Fibroblast of the aortic adventitia (primary cell): Measurements from ENCODE around the gene ERICH4. TPM values are rescaled to one million over a fixed set of nuclear protein-coding genes. Genes with fewer than 3 reads are reported as not detected.

Source experiments
- DNase-seq: peaks from one replicate; pipeline ENCODE4 v3.0.0-alpha.2; 2010; ENCODE audit warnings: low read depth
- H3K4me3 ChIP-seq: 2 replicates; pipeline ENCODE4 v1.5.1; 2011; ENCODE audit warnings: low read depth, mild to moderate bottlenecking, control low read depth, low read length, moderate library complexity
- total RNA-seq: library from RNA; depleted of rRNA; stranded (reverse); fragments of >200 nt; gene quantifications from 2 replicates; pipeline ENCODE4 v1.2.3, GENCODE V29; 2012; ENCODE audit warnings: low replicate concordance
- TF ChIP-seq, protein P1 (sequence below): IDR thresholded peaks from 2 replicates; pipeline ENCODE4 v1.5.1; 2011; ENCODE audit warnings: mild to moderate bottlenecking, low read length, control low read depth, inconsistent platforms; ENCODE audit not compliant: insufficient read depth

The ERICH4 gene, protein sequence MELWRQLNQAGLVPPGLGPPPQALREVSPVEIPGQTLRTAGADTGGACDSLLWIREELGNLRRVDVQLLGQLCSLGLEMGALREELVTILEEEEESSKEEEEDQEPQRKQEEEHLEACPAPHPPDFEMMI
- not detected in 2 replicates for total RNA-seq

DNA sequence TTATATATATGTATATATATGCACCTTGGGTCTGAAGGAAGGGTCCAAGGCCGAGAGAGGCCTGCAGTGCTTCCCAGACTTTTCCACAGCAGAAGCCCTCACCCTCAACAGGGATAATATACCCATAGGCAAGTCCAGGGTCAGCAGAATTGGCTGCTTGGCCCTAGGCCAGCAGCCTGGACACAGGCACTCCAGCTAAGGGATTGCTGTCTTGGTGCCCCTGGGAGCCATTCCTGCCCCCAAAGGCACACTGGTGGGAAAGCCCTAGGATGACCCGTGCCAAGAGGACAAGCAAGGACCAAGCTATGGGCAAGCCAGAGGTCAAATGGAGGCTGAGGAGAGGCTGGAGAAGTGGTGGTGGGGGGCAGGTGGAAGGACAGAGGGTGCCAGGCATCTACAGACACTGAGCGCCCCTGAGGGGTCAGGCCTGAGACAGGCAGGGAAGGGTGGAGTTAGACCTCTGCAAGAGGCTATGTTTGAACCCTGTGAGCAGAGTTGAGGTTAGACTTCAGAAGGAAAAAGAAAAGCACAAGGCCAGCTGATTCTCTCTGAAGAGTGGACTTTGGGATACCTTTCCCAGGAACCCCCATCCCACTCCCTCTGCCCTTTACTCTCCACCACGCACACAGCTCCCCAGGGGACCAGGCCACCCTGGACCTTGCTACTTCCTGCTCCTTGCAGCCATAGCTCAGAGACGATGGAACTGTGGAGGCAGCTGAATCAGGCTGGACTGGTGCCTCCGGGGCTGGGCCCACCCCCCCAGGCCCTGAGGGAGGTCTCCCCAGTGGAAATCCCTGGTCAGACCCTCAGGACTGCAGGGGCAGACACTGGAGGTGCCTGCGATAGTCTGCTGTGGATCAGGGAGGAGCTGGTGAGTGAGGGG, at the start of gene ERICH4:
Gene ERICH4, plus strand, starts transcription at position 684 of the 883 bp plus-strand sequence. Its CDS starts 14 bp downstream, at position 698.
- TF ChIP-seq, protein P1, sequence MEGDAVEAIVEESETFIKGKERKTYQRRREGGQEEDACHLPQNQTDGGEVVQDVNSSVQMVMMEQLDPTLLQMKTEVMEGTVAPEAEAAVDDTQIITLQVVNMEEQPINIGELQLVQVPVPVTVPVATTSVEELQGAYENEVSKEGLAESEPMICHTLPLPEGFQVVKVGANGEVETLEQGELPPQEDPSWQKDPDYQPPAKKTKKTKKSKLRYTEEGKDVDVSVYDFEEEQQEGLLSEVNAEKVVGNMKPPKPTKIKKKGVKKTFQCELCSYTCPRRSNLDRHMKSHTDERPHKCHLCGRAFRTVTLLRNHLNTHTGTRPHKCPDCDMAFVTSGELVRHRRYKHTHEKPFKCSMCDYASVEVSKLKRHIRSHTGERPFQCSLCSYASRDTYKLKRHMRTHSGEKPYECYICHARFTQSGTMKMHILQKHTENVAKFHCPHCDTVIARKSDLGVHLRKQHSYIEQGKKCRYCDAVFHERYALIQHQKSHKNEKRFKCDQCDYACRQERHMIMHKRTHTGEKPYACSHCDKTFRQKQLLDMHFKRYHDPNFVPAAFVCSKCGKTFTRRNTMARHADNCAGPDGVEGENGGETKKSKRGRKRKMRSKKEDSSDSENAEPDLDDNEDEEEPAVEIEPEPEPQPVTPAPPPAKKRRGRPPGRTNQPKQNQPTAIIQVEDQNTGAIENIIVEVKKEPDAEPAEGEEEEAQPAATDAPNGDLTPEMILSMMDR = no peak
- no peak for DNase-seq
- H3K4me3 ChIP-seq = no peak within 1 kb of the TSS

DNA sequence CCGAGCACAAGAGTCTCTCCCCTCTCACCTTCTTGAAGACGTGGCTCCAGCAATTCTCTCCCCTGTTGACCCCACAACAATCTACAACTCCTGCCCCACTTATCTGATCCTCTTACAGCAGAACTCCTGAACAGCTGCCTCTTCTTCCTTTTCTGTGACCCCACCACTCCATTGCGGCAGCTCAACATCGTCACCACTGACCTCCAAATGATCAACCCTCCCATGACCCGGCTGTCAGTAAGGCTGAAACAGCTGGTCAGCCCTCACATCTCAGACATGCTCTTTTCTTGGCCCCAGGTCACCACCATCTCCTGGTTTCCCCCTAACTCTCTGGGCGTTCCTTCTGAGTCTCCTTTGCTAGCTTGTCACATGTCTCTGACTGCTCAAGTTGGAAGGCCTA, 47.6 kb upstream of the ERICH4 start:
- TF ChIP-seq, protein P1 = no peak
- DNase-seq = no peak
- no peak overlapping the region for H3K4me3 ChIP-seq

DNA sequence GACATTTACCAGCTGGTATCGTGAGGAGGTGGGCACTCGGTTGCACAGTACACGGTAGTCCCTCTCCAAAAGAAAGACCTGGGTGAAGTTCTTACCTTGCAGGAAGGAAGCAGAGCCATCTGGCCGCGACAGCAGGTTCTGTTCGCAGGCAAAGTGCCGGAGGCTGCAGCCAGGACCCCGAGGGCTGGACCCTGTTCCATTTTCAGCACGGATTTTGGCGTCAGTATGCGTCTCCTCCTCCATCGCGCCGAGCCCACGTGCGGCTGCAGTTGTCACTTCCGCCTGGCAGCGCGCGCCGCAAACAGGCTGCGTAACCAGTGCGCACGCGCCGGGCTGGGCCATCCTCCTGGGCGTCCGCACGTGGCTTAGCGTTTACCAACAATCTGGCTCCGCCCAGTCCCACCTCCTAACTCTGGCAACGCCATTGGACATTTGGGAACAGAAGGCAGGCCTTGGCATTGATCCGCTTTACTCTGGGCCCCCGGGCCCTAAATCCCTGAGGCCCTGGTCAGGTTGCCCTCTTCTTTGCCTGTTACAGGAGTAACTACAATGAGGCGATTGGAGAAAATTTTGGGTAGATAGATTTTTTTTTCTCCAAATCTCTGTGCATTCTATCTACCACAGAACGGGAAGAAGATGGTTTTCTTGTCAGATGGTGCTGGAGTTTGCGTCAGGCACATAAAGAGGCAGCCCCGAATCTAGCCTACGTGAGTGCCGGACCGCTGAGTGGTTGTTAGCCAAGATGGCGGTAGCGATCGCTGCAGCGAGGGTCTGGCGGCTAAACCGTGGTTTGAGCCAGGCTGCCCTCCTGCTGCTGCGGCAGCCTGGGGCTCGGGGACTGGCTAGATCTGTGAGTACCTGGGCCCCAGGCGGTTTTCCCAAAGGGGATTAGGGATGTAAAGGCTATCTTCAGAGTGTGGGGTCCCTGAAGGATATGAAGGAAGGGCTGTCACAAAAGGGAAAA, 45.6 kb upstream of the ERICH4 start, which contains the start of the genes BCKDHA and EXOSC5:
Gene BCKDHA, plus strand, starts transcription at position 733 of the 964 bp plus-strand sequence. Its CDS starts 10 bp downstream, at position 743.
Gene EXOSC5, minus strand, starts transcription at position 274 of the 964 bp plus-strand sequence. Its CDS starts 31 bp downstream, at position 243.
- H3K4me3 ChIP-seq = peak within 1 kb of the TSS; percentile 99
- TF ChIP-seq, protein P1 = no peak
- peak; percentile 100 for DNase-seq

DNA sequence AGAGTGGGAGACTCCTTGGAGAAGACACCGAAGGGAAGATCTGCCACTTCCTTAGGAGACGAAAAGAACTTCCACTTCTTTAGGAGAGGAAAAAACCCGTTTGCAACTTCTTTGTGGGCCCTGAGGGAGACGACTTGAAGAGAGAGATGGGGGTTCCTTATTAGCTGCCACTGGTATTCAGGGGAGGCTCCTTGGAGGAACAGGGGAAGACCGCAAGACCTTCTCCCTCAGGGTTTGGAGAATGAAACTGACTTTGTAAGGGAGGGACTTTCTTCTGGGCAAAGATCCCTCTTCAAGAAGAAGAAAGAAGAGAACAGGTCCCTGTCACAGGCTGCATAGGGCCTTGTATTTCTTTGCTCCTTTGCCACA, 44.9 kb upstream of the ERICH4 start:
- no peak for DNase-seq
- H3K4me3 ChIP-seq = peak overlapping the region; percentile 89
- TF ChIP-seq, protein P1 = no peak

DNA sequence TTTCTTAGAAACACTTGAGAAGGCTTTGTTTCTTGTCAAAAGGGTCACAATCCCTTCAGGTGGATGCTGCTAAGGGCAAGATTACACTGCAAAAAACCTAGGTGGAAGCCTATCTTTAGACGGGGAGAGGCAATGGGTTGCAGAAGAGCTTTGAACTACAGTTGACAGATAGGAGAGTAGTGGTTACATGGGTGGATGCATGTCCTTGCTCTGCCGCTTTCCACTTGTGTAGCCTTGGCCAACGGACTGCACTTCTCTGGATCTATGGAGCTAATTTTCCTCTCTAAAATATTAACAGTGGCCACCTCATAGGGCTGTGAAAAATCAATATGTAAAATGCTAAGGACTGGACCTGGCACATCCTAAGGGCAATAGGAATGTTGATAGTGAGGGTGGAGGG, 44.4 kb upstream of the ERICH4 start:
- DNase-seq = no peak
- TF ChIP-seq, protein P1 = no peak
- H3K4me3 ChIP-seq = peak overlapping the region; percentile 89

DNA sequence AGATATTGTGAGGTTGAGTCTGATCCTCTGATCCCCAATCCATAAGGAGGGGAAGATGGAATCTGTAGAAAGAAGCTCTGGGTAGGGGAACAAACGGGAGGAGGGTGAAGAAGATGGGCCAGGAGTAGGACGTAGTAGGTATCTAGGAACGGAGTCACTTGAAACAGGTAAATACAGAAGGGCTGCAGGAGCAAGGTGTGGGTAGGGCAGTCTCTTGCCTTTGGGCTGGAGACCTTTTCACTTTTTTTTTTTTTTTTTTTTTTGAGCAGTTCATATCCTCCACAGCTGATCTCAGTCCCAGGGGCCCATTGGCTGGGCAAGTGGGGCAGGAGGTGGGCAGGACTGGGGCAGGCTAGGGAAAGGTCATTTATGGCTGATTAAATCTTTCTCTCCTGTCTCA, 43.9 kb upstream of the ERICH4 start:
- TF ChIP-seq, protein P1 = no peak
- no peak for DNase-seq
- H3K4me3 ChIP-seq = peak overlapping the region; percentile 89
